Mesendoderm (in vitro differentiated cells): ENCODE measurements around the gene SLC45A2.

Experiments
- DNase-seq: peaks from one replicate; pipeline ENCODE4 v3.0.0; 2013
- H2AK5ac ChIP-seq: 2 replicates; pipeline ENCODE4 v1.6.1; 2013; ENCODE audit warnings: low read length, inconsistent platforms
- H2BK120ac ChIP-seq: 2 replicates; pipeline ENCODE4 v1.6.1; 2013; ENCODE audit warnings: low read depth, mild to moderate bottlenecking, low read length, moderate library complexity, mixed read lengths
- H2BK15ac ChIP-seq: replicated peaks from 2 replicates; pipeline ENCODE4 v1.6.1; 2013; ENCODE audit warnings: low read depth, mild to moderate bottlenecking, moderate library complexity
- H2BK5ac ChIP-seq: 2 replicates; pipeline ENCODE4 v1.6.1; 2013; ENCODE audit warnings: low read length, inconsistent platforms
- H3K18ac ChIP-seq: 2 replicates; pipeline ENCODE4 v1.6.1; 2013; ENCODE audit warnings: mild to moderate bottlenecking, low read length, mixed read lengths
- H3K23ac ChIP-seq: one replicate; pipeline ENCODE4 v1.6.1; 2013; ENCODE audit warnings: low read length
- H3K27ac ChIP-seq: 2 replicates; pipeline ENCODE4 v1.5.1; 2013; ENCODE audit warnings: low read depth, mild to moderate bottlenecking, inconsistent platforms, low read length, moderate library complexity
- H3K27me3 ChIP-seq: 2 replicates; pipeline ENCODE4 v1.6.1; 2013; ENCODE audit warnings: low read length, control low read depth, mild to moderate bottlenecking, inconsistent platforms; ENCODE audit not compliant: insufficient read depth, poor library complexity
- H3K36me3 ChIP-seq: 2 replicates; pipeline ENCODE4 v1.6.1; 2013; ENCODE audit warnings: low read length, inconsistent platforms; ENCODE audit not compliant: control insufficient read depth, insufficient read depth
- H3K4ac ChIP-seq: one replicate; pipeline ENCODE4 v1.6.1; 2013; ENCODE audit warnings: low read depth, mild to moderate bottlenecking, low read length, moderate library complexity
- H3K4me1 ChIP-seq: 2 replicates; pipeline ENCODE4 v1.6.1; 2013; ENCODE audit warnings: low read depth, low read length, inconsistent platforms; ENCODE audit not compliant: control insufficient read depth
- H3K4me2 ChIP-seq: 2 replicates; pipeline ENCODE4 v1.6.1; 2013; ENCODE audit warnings: low read length
- H3K4me3 ChIP-seq: 2 replicates; pipeline ENCODE4 v1.5.1; 2013; ENCODE audit warnings: mild to moderate bottlenecking, low read length
- H3K56ac ChIP-seq: one replicate; pipeline ENCODE4 v1.6.1; 2013; ENCODE audit warnings: low read length
- H3K79me1 ChIP-seq: 2 replicates; pipeline ENCODE4 v1.6.1; 2013; ENCODE audit warnings: low read length, inconsistent platforms
- H3K79me2 ChIP-seq: 2 replicates; pipeline ENCODE4 v1.6.1; 2013; ENCODE audit warnings: mild to moderate bottlenecking, low read length; ENCODE audit not compliant: control insufficient read depth, insufficient read depth
- H3K9ac ChIP-seq: 2 replicates; pipeline ENCODE4 v1.6.1; 2013; ENCODE audit warnings: low read length, inconsistent platforms
- H4K5ac ChIP-seq: one replicate; pipeline ENCODE4 v1.6.1; 2013; ENCODE audit warnings: low read length
- H4K8ac ChIP-seq: one replicate; pipeline ENCODE4 v1.6.1; 2013; ENCODE audit warnings: low read depth, mild to moderate bottlenecking, control low read depth, low read length, moderate library complexity
- WGBS: extraction: QIAGEN DNeasy Blood & Tissue Kit; methylation state at CpG from one replicate; pipeline ENCODE4 v1.1.7; 2013; ENCODE audit warnings: low lambda C conversion rate, missing lambda C conversion rate; ENCODE audit not compliant: insufficient coverage; ENCODE audit errors: extremely low coverage; 5-methylcytosine and 5-hydroxymethylcytosine counted together

SLC45A2 gene

GRCh38 chr5:34028349-34028748, 43.9 kb upstream of the SLC45A2 start:
- Histone ChIP-seq H3K27ac (no peak overlapping the region), H4K8ac (no peak overlapping the region), H4K5ac (no peak overlapping the region), H3K23ac (no peak overlapping the region), H3K4me1 (no peaks in the 10 kb centered on the region), H2BK120ac (no peak overlapping the region), H2AK5ac (no peak overlapping the region), H3K79me1 (no peaks in the 10 kb centered on the region), H2BK5ac (no peak overlapping the region), H3K4me3 (no peak overlapping the region), H3K79me2 (no peaks in the 10 kb centered on the region), H2BK15ac (no peak overlapping the region), H3K56ac (no peak overlapping the region), H3K18ac (no peak overlapping the region), H3K27me3 (no peaks in the 10 kb centered on the region), H3K4ac (no peak overlapping the region), H3K4me2 (no peak overlapping the region), H3K36me3 (no peaks in the 10 kb centered on the region), H3K9ac (no peak overlapping the region)
- DNase-seq: no peak
- WGBS: 100% methylated on average over 1 of the region's 3 CpGs

GRCh38 chr5:34026089-34026761, 41.7 kb upstream of the SLC45A2 start:
- no peak overlapping the region for H3K56ac ChIP-seq
- H3K4me1 ChIP-seq: peaks cover 3% of the 10 kb centered on the region
- H4K5ac ChIP-seq: no peak overlapping the region
- no peaks in the 10 kb centered on the region for H3K27me3 ChIP-seq
- no peak overlapping the region for H3K4me2 ChIP-seq
- no peak overlapping the region for H3K18ac ChIP-seq
- no peak overlapping the region for H3K27ac ChIP-seq
- H3K4ac ChIP-seq: no peak overlapping the region
- no peak overlapping the region for H4K8ac ChIP-seq
- no peak for DNase-seq
- WGBS: no CpG with 5 or more reads among the region's 9 CpGs
- H3K79me2 ChIP-seq: no peaks in the 10 kb centered on the region
- H3K79me1 ChIP-seq: no peaks in the 10 kb centered on the region
- H2AK5ac ChIP-seq: no peak overlapping the region
- no peak overlapping the region for H2BK15ac ChIP-seq
- no peak overlapping the region for H3K23ac ChIP-seq
- no peak overlapping the region for H3K9ac ChIP-seq
- H3K36me3 ChIP-seq: no peaks in the 10 kb centered on the region
- no peak overlapping the region for H3K4me3 ChIP-seq
- H2BK5ac ChIP-seq: no peak overlapping the region
- no peak overlapping the region for H2BK120ac ChIP-seq

GRCh38 chr5:34022121-34022705, 37.7 kb upstream of the SLC45A2 start:
- Histone ChIP-seq H3K27ac (no peak overlapping the region), H3K79me1 (no peaks in the 10 kb centered on the region), H4K5ac (no peak overlapping the region), H3K56ac (peak overlapping the region; percentile 49), H3K18ac (no peak overlapping the region), H3K4me2 (no peak overlapping the region), H3K4me3 (no peak overlapping the region), H4K8ac (no peak overlapping the region), H2BK120ac (no peak overlapping the region), H3K4ac (no peak overlapping the region), H3K79me2 (no peaks in the 10 kb centered on the region), H2BK15ac (no peak overlapping the region), H3K4me1 (peaks cover 3% of the 10 kb centered on the region), H3K27me3 (no peaks in the 10 kb centered on the region), H3K9ac (no peak overlapping the region), H3K36me3 (no peaks in the 10 kb centered on the region), H2BK5ac (no peak overlapping the region), H2AK5ac (no peak overlapping the region), H3K23ac (no peak overlapping the region)
- no CpG with 5 or more reads among the region's 2 CpGs for whole genome bisulfite sequencing
- DNase-seq: peak; percentile 57

GRCh38 chr5:34021334-34021733, 36.8 kb upstream of the SLC45A2 start:
- Histone ChIP-seq H2BK15ac (no peak overlapping the region), H3K4me1 (peaks cover 3% of the 10 kb centered on the region), H3K27me3 (no peaks in the 10 kb centered on the region), H3K27ac (no peak overlapping the region), H3K56ac (no peak overlapping the region), H3K36me3 (no peaks in the 10 kb centered on the region), H3K79me2 (no peaks in the 10 kb centered on the region), H3K4ac (no peak overlapping the region), H3K9ac (no peak overlapping the region), H3K23ac (no peak overlapping the region), H3K18ac (no peak overlapping the region), H2BK120ac (no peak overlapping the region), H4K8ac (no peak overlapping the region), H2BK5ac (no peak overlapping the region), H2AK5ac (no peak overlapping the region), H3K4me3 (no peak overlapping the region), H4K5ac (no peak overlapping the region), H3K4me2 (no peak overlapping the region), H3K79me1 (no peaks in the 10 kb centered on the region)
- WGBS: no CpG with 5 or more reads among the region's 2 CpGs
- no peak for DNase-seq

- no CpG with 5 or more reads among the region's 1 CpG for WGBS
- no peak overlapping the region for H3K4ac ChIP-seq
- H2BK120ac ChIP-seq: no peak overlapping the region
- H3K4me1 ChIP-seq: peaks cover 3% of the 10 kb centered on the region
- H4K5ac ChIP-seq: no peak overlapping the region
- H3K79me2 ChIP-seq: no peaks in the 10 kb centered on the region
- no peak overlapping the region for H4K8ac ChIP-seq
- no peaks in the 10 kb centered on the region for H3K36me3 ChIP-seq
- H3K79me1 ChIP-seq: no peaks in the 10 kb centered on the region
- H3K4me3 ChIP-seq: no peak overlapping the region
- no peak overlapping the region for H3K23ac ChIP-seq
- DNase-seq: no peak
- no peak overlapping the region for H3K18ac ChIP-seq
- no peak overlapping the region for H2BK5ac ChIP-seq
- no peak overlapping the region for H3K56ac ChIP-seq
- no peak overlapping the region for H2AK5ac ChIP-seq
- no peaks in the 10 kb centered on the region for H3K27me3 ChIP-seq
- H3K4me2 ChIP-seq: no peak overlapping the region
- H2BK15ac ChIP-seq: no peak overlapping the region
- H3K27ac ChIP-seq: no peak overlapping the region
- H3K9ac ChIP-seq: no peak overlapping the region
Observed at GRCh38 chr5:34020726-34021125, 36.2 kb upstream of the SLC45A2 start.

GRCh38 chr5:34017254-34017653, 32.8 kb upstream of the SLC45A2 start:
- Histone ChIP-seq H3K27ac (no peak overlapping the region), H3K36me3 (no peaks in the 10 kb centered on the region), H4K8ac (no peak overlapping the region), H3K18ac (no peak overlapping the region), H3K9ac (no peak overlapping the region), H2AK5ac (no peak overlapping the region), H3K23ac (no peak overlapping the region), H3K56ac (no peak overlapping the region), H2BK120ac (no peak overlapping the region), H3K27me3 (no peaks in the 10 kb centered on the region), H3K4me3 (no peak overlapping the region), H2BK15ac (no peak overlapping the region), H3K4me1 (peaks cover under 1% of the 10 kb centered on the region), H3K4me2 (no peak overlapping the region), H2BK5ac (no peak overlapping the region), H3K4ac (no peak overlapping the region), H3K79me2 (no peaks in the 10 kb centered on the region), H4K5ac (no peak overlapping the region), H3K79me1 (no peaks in the 10 kb centered on the region)
- no peak for DNase-seq
- WGBS: no CpG with 5 or more reads among the region's 2 CpGs
